GM23248 (cell line): Measurements from ENCODE around the gene CDK5RAP3. TPM values are rescaled to one million over a fixed set of nuclear protein-coding genes. Genes with fewer than 3 reads are reported as not detected.
"Not testable (repeated sequence)": the region's sequence is repeated elsewhere in the genome, so short reads cannot be mapped to it uniquely, and the experiment has no call there.

Experiments used
- DNase-seq: peaks from one replicate; pipeline ENCODE4 v3.0.0-alpha.2; 2015
- H2AFZ ChIP-seq: fragments of 200-600 bp; sonication (generic); 2 replicates; pipeline ENCODE4 v1.6.1; 2016; ENCODE audit warnings: antibody characterized with exemption
- H3F3A ChIP-seq: fragments of 200-600 bp; sonication (generic); 2 replicates; pipeline ENCODE4 v1.6.1; 2016; ENCODE audit warnings: mild to moderate bottlenecking, antibody characterized with exemption, mixed run types; ENCODE audit not compliant: insufficient read depth
- H3K27ac ChIP-seq: fragments of 200-600 bp; sonication (generic); 2 replicates; pipeline ENCODE4 v1.5.1; 2016; ENCODE audit warnings: mild to moderate bottlenecking
- H3K27me3 ChIP-seq: fragments of 200-600 bp; sonication (generic); replicated peaks from 2 replicates; pipeline ENCODE4 v1.6.1; 2016; ENCODE audit warnings: mild to moderate bottlenecking; ENCODE audit not compliant: insufficient read depth
- H3K36me3 ChIP-seq: fragments of 200-600 bp; sonication (generic); 2 replicates; pipeline ENCODE4 v1.6.1; 2016; ENCODE audit warnings: low read depth, mild to moderate bottlenecking
- H3K4me1 ChIP-seq: fragments of 200-600 bp; sonication (generic); 2 replicates; pipeline ENCODE4 v1.6.1; 2016; ENCODE audit warnings: mild to moderate bottlenecking; ENCODE audit not compliant: insufficient read depth
- H3K4me2 ChIP-seq: fragments of 200-600 bp; sonication (generic); one replicate; pipeline ENCODE4 v1.6.1; 2016; ENCODE audit warnings: mild to moderate bottlenecking; ENCODE audit not compliant: unreplicated experiment
- H3K4me3 ChIP-seq: fragments of 200-600 bp; sonication (generic); 2 replicates; pipeline ENCODE4 v1.5.1; 2016; ENCODE audit warnings: mild to moderate bottlenecking
- H3K79me2 ChIP-seq: fragments of 200-600 bp; sonication (generic); 2 replicates; pipeline ENCODE4 v1.6.1; 2016; ENCODE audit warnings: mild to moderate bottlenecking; ENCODE audit not compliant: insufficient read depth
- H3K9ac ChIP-seq: fragments of 200-600 bp; sonication (generic); 2 replicates; pipeline ENCODE4 v1.6.1; 2016; ENCODE audit warnings: mild to moderate bottlenecking
- H3K9me2 ChIP-seq: fragments of 200-600 bp; sonication (generic); 2 replicates; pipeline ENCODE4 v1.6.1; 2016; ENCODE audit warnings: mixed run types, mild to moderate bottlenecking, moderate library complexity; ENCODE audit not compliant: insufficient read depth
- H3K9me3 ChIP-seq: fragments of 200-600 bp; sonication (generic); one replicate; pipeline ENCODE4 v1.6.1; 2017; ENCODE audit warnings: low read depth
- H4K20me1 ChIP-seq: fragments of 200-600 bp; sonication (generic); 2 replicates; pipeline ENCODE4 v1.6.0; 2016; ENCODE audit not compliant: insufficient read depth
- EZH2 ChIP-seq: fragments of 200-600 bp; sonication (generic); IDR thresholded peaks from 2 replicates; pipeline ENCODE4 v1.6.1; 2018; ENCODE audit warnings: antibody characterized with exemption, mild to moderate bottlenecking; ENCODE audit not compliant: insufficient read depth, poor library complexity, severe bottlenecking
- EZH2phosphoT487 ChIP-seq: fragments of 200-600 bp; sonication (generic); IDR thresholded peaks from 2 replicates; pipeline ENCODE4 v1.6.1; 2018; ENCODE audit warnings: antibody characterized with exemption, moderate library complexity, mild to moderate bottlenecking, low read depth; ENCODE audit not compliant: insufficient read depth
- WGBS, 2 experiments: methylation state at CpG; one replicate each; pipeline ENCODE4 v1.1.6; 2015 to 2017; ENCODE audit warnings: low lambda C conversion rate in 2 of 2, low coverage in 1 of 2; ENCODE audit errors: missing lambda C conversion rate in 2 of 2; 5-methylcytosine and 5-hydroxymethylcytosine counted together
- in situ Hi-C: fragments of 300-500 bp; cut with MboI; formaldehyde crosslinking; loops from 2 replicates; pipeline ENCODE4 v1.15.0; 2020
- polyA plus RNA-seq: library from polyadenylated mRNA; unstranded; fragments of >200 nt; fragmentation: Nextera tagmentation; extraction: Ambion mirVana; gene quantifications from 2 replicates; pipeline ENCODE4 v1.2.1, GENCODE V29; 2016
- total RNA-seq: library from RNA; depleted of rRNA; stranded (reverse); fragments of >200 nt; shearing (Covaris generic); gene quantifications from 2 replicates; pipeline ENCODE4 v1.2.3, GENCODE V29; 2014

The CDK5RAP3 gene
- total and polyA plus RNA-seq, 2 experiments from 2014 or later = 61.7 to 92.2 TPM

DNA sequence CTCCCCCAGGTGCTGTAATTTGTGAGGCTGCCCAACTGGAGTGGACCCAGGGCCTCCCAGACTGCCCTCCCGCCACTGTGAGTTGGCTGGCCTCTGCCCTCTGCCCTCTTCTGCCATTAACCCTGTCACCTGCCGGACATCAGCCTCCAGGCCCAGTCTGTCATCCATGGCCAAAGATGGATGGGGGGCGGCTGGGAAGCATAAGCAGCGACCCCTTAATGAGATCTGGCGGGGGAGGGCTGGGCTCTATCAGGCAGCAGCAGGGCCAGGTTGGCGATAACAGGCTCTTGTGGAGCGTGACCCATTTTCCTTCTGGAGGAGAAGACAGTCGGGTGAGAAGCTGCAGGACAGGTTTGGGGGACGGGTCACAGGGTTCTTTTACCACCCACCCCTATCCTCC, 25.3 kb downstream of the CDK5RAP3 start:
- Histone ChIP-seq H3K9me2 (no peaks in the 10 kb centered on the region), H4K20me1 (no peaks in the 10 kb centered on the region), H2AFZ (no peak overlapping the region), H3K4me2 (no peak overlapping the region), H3F3A (no peaks in the 10 kb centered on the region), H3K4me3 (no peak overlapping the region), H3K79me2 (no peaks in the 10 kb centered on the region), H3K9ac (no peak overlapping the region), H3K4me1 (peaks cover 12% of the 10 kb centered on the region; the same call in 1 of the 2 replicates), H3K9me3 (no peaks in the 10 kb centered on the region), H3K27ac (no peak overlapping the region), H3K27me3 (no peaks in the 10 kb centered on the region), H3K36me3 (no peaks in the 10 kb centered on the region)
- no peak for DNase-seq
- TF ChIP-seq EZH2phosphoT487 (no peak), EZH2 (no peak)
- in situ Hi-C loops = no loop called here
- 60 to 68% methylated on average over 7 to 9 of the region's 9 CpGs for WGBS, 2 experiments

DNA sequence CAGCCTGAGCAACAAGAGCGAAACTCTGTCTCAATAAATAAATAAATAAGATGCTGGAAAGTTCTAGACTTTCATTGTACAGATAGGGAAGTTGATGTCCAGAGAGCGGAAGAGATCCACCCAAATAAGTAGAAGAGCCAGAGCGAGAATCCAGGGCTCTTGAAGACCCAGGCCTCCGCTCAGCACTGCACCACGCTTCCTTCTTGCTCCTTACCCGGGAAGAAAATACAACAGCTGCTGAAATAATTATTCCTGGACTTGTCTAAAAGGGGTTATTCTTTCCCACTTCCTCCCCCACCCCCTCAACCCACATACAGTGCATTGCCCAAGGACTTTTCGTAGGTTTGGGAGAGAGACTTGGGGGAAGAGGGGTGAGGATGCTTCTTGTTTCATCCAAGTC, 26.7 kb downstream of the CDK5RAP3 start:
- DNase-seq = no peak
- no peak overlapping the region for H3K4me2 ChIP-seq
- 84 to 87% methylated on average over 7 of the region's 7 CpGs for WGBS, 2 experiments
- H3K4me1 ChIP-seq = peaks cover 18% of the 10 kb centered on the region
- no peak overlapping the region for H3K27ac ChIP-seq
- peaks cover 12% of the 10 kb centered on the region for H3F3A ChIP-seq
- no peak for TF ChIP-seq EZH2
- TF ChIP-seq EZH2phosphoT487 = no peak
- in situ Hi-C loops = no loop called here
- no peak overlapping the region for H3K4me3 ChIP-seq
- no peaks in the 10 kb centered on the region for H3K9me3 ChIP-seq
- H3K36me3 ChIP-seq = no peaks in the 10 kb centered on the region
- H2AFZ ChIP-seq = no peak overlapping the region
- H4K20me1 ChIP-seq = no peaks in the 10 kb centered on the region
- H3K79me2 ChIP-seq = no peaks in the 10 kb centered on the region
- no peaks in the 10 kb centered on the region for H3K9me2 ChIP-seq
- no peaks in the 10 kb centered on the region for H3K27me3 ChIP-seq
- H3K9ac ChIP-seq = no peak overlapping the region

DNA sequence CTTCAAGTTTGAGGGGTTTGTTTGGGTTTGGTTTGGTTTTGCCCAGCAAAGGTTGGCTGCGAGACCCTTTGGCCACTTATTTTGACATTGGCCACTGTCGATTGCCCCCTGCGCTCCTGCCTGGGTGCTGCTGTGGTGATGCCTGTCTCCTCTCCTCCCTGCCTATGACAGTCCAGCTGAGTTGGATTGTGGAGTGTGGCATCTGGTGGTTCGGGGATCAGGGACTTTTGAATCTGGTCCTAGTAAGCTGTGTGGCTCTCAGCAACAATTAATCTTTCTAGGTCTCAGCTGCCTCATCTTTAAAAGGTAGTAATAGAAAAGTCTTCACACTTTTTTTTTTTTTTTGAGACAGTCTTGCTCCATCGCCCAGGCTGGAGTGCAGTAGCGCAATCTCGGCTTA, 27.1 kb downstream of the CDK5RAP3 start:
- no peaks in the 10 kb centered on the region for H4K20me1 ChIP-seq
- no peaks in the 10 kb centered on the region for H3K9me2 ChIP-seq
- H3K79me2 ChIP-seq = no peaks in the 10 kb centered on the region
- TF ChIP-seq EZH2 (no peak), EZH2phosphoT487 (no peak)
- H3K27me3 ChIP-seq = no peaks in the 10 kb centered on the region
- H3F3A ChIP-seq = peaks cover 15% of the 10 kb centered on the region
- no peak overlapping the region for H3K9ac ChIP-seq
- no peak overlapping the region for H3K4me2 ChIP-seq
- H3K36me3 ChIP-seq = no peaks in the 10 kb centered on the region
- no peak for DNase-seq
- no peak overlapping the region for H2AFZ ChIP-seq
- no peak overlapping the region for H3K27ac ChIP-seq
- H3K4me3 ChIP-seq = no peak overlapping the region
- H3K4me1 ChIP-seq = peaks cover 23% of the 10 kb centered on the region
- in situ Hi-C loops = no loop called here
- WGBS, 2 experiments = 97% methylated on average over 7 of the region's 7 CpGs
- no peaks in the 10 kb centered on the region for H3K9me3 ChIP-seq

DNA sequence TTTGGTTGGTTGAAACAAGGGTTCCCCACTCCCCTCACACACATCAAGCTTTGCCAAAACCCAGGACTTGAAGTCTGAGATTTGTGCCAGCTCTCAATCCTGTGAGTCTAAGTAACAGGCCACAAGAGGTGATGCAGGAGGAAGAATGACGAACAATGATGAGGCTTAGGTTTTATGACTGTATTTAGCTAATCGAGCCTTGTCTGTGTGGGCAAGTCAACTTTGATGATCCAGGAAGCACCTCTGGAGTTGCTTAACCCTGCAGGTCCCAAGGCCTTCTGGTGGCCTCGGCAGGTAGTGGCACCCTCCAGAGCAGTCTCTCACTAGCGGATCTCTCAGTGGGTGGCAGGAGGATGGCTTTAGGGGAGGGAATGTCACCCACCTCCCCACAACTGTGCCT, 28.7 kb downstream of the CDK5RAP3 start:
- Histone ChIP-seq H3K27ac (peak overlapping the region; percentile 50), H4K20me1 (no peaks in the 10 kb centered on the region), H3K4me2 (no peak overlapping the region), H2AFZ (peak overlapping the region; percentile 73), H3K79me2 (no peaks in the 10 kb centered on the region), H3K27me3 (no peaks in the 10 kb centered on the region), H3K9ac (peak overlapping the region; percentile 27; the same call in 1 of the 2 replicates), H3K9me3 (no peaks in the 10 kb centered on the region), H3F3A (peaks cover 15% of the 10 kb centered on the region), H3K9me2 (no peaks in the 10 kb centered on the region), H3K4me1 (peaks cover 29% of the 10 kb centered on the region), H3K36me3 (no peaks in the 10 kb centered on the region), H3K4me3 (no peak overlapping the region)
- peak; percentile 89 for DNase-seq
- TF ChIP-seq EZH2phosphoT487 (no peak), EZH2 (no peak)
- in situ Hi-C loops = no loop called here
- 23 to 24% methylated on average over 4 of the region's 4 CpGs for WGBS, 2 experiments

DNA sequence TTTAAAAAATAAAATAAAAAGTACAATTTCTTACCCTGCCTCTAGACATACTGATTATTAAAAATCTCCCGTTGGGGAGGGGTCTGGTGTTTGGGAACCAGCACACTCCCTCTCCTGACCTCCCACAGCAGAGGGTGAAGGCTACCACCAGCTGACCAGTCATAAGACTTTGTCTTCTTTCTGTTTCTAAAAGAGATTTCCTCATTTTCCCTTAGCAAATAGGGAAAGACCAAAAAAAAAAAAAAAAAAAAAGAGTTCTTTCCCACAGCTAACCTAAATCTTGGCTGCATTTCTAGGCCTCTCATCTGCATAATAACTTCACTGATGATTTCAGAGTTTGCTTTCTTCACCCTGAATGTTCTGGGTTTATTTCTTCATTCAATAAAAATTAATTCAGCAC, 30.3 kb downstream of the CDK5RAP3 start:
- no peak overlapping the region for H3K4me3 ChIP-seq
- H3K27me3 ChIP-seq = no peaks in the 10 kb centered on the region

DNA sequence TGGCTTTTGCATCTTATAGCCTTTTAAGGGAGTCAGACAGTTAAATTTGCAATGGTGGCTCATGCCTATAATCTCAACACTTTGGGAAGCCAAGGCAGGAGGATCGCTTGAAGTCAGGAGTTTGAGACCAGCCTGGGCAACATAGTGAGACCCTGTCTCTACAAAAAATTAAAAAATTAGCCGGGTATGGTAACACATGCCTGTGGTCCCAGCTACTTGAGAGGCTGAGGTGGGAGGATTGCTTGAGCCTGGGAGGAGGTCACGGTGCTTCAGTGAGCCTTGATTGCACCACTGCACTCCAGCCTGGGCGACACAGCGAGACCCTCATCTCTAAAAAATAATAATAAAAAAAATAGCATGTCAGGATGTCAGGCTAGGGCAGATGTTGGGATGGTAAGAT, 30.7 kb downstream of the CDK5RAP3 start:
- 0 out of 2 replicates have a peak overlapping the region, but pooled peaks have one; percentile 1 for H3K9ac ChIP-seq
- H3K4me1 ChIP-seq = peaks cover 45% of the 10 kb centered on the region
- in situ Hi-C loops, DNase-seq, H3K36me3 ChIP-seq, H3K9me2 ChIP-seq, H3K4me3 ChIP-seq, H3K4me2 ChIP-seq, H3K79me2 ChIP-seq, H3K9me3 ChIP-seq, H4K20me1 ChIP-seq, H3K27me3 ChIP-seq: not testable (repeated sequence)
- peaks cover 19% of the 10 kb centered on the region for H3F3A ChIP-seq
- 98 to 99% methylated on average over 5 of the region's 5 CpGs for WGBS, 2 experiments
- peak overlapping the region; percentile 96 for H3K27ac ChIP-seq
- peak overlapping the region; percentile 97; the same call in 1 of the 2 replicates for H2AFZ ChIP-seq

More for the DNA sequence above, 30.3 kb downstream of the CDK5RAP3 start:
- Histone ChIP-seq H3K4me2 (no peak overlapping the region), H4K20me1 (no peaks in the 10 kb centered on the region), H3K79me2 (no peaks in the 10 kb centered on the region), H3K27ac (peak overlapping the region; percentile 96; the same call in 1 of the 2 replicates), H3K9me2 (no peaks in the 10 kb centered on the region), H3K4me1 (peaks cover 45% of the 10 kb centered on the region), H3F3A (peaks cover 19% of the 10 kb centered on the region), H3K9me3 (no peaks in the 10 kb centered on the region), H3K36me3 (no peaks in the 10 kb centered on the region), H2AFZ (peak overlapping the region; percentile 97; the same call in 1 of the 2 replicates), H3K9ac (no peak overlapping the region)
- peak; percentile 54 for DNase-seq
- 100% methylated on average over 1 of the region's 1 CpG for WGBS, 2 experiments
- TF ChIP-seq EZH2phosphoT487 = no peak
- TF ChIP-seq EZH2 = no peak
- in situ Hi-C loops = no loop called here
